RWPE1 (cell line): ENCODE results near the gene GPATCH2.

Source experiments
- CTCF ChIA-PET: fragments of 350-600 bp; sonication (Branson Sonifier 250); formaldehyde crosslinking; extraction: SDS; loops from one replicate; lab custom pipeline; 2021; lab: Yijun Ruan, JAX
- POLR2A ChIA-PET: fragments of 400-600 bp; formaldehyde crosslinking; extraction: SDS; loops from one replicate; lab custom pipeline; 2020; ENCODE audit warnings: antibody characterized with exemption; ENCODE audit not compliant: low non-redundant PET; lab: Yijun Ruan, JAX
- DNase-seq: peaks from one replicate; pipeline ENCODE4 v3.0.0; 2012; ENCODE audit warnings: low spot score
- H3K27ac ChIP-seq: fragments of 450-650 bp; 2 replicates; pipeline ENCODE4 v1.5.1; 2017
- CTCF ChIP-seq: fragments of 450-650 bp; conservative IDR thresholded peaks from 2 replicates; pipeline ENCODE4 v1.5.1; 2017; ENCODE audit warnings: low read depth, mild to moderate bottlenecking

Gene GPATCH2

GRCh38 chr1:217622042-217622441 is 8.8 kb downstream of the GPATCH2 start:
- ChIA-PET POLR2A (no interaction called here), CTCF (no interaction called here)
- DNase-seq: no peak
- no peak overlapping the region for H3K27ac ChIP-seq
- TF ChIP-seq CTCF: no peak

GRCh38 chr1:217620814-217621213 is 10.1 kb downstream of the GPATCH2 start:
- CTCF ChIA-PET: no interaction called here

GRCh38 chr1:217617126-217617525 is 13.8 kb downstream of the GPATCH2 start:
- POLR2A ChIA-PET: no interaction called here

More at GRCh38 chr1:217620814-217621213, 10.1 kb downstream of the GPATCH2 start:
- TF ChIP-seq CTCF: no peak
- DNase-seq: no peak
- no peak overlapping the region for H3K27ac ChIP-seq
- POLR2A ChIA-PET: no interaction called here

GRCh38 chr1:217614200-217614712 is 16.6 kb downstream of the GPATCH2 start:
- ChIA-PET CTCF (no interaction called here), POLR2A (no interaction called here)
- TF ChIP-seq CTCF: no peak
- no peak for DNase-seq
- H3K27ac ChIP-seq: no peak overlapping the region

More at GRCh38 chr1:217617126-217617525, 13.8 kb downstream of the GPATCH2 start:
- CTCF ChIA-PET: no interaction called here
- DNase-seq: no peak
- no peak overlapping the region for H3K27ac ChIP-seq
- TF ChIP-seq CTCF: no peak

- no peak for DNase-seq
- ChIA-PET POLR2A (no interaction called here), CTCF (interaction anchor here (1.0 kb wide), 1 partner anchor 473 kb away, joined by 4 read pairs; no protein-coding TSS in a partner anchor)
- H3K27ac ChIP-seq: no peak overlapping the region
- TF ChIP-seq CTCF: no peak
Observed at GRCh38 chr1:217605390-217605789, 25.5 kb downstream of the GPATCH2 start.

- ChIA-PET POLR2A (no interaction called here), CTCF (no interaction called here)
- no peak overlapping the region for H3K27ac ChIP-seq
- DNase-seq: no peak
- no peak for TF ChIP-seq CTCF
Observed at GRCh38 chr1:217602380-217602779, 28.5 kb downstream of the GPATCH2 start.
